Activated CD4-positive, alpha-beta T cell treated with anti-CD3 and anti-CD28 coated beads, Interleukin-2, Interleukin-6, amounts not matched to agents 100 ng/mL and 50 ng/mL, durations not matched to agents 16 hours and 8 hours (primary cell): ENCODE data around the gene PEF1.

Source experiments
- DNase-seq: peaks from one replicate; pipeline ENCODE4 v3.0.0-alpha.2; 2020

PEF1 gene

DNA sequence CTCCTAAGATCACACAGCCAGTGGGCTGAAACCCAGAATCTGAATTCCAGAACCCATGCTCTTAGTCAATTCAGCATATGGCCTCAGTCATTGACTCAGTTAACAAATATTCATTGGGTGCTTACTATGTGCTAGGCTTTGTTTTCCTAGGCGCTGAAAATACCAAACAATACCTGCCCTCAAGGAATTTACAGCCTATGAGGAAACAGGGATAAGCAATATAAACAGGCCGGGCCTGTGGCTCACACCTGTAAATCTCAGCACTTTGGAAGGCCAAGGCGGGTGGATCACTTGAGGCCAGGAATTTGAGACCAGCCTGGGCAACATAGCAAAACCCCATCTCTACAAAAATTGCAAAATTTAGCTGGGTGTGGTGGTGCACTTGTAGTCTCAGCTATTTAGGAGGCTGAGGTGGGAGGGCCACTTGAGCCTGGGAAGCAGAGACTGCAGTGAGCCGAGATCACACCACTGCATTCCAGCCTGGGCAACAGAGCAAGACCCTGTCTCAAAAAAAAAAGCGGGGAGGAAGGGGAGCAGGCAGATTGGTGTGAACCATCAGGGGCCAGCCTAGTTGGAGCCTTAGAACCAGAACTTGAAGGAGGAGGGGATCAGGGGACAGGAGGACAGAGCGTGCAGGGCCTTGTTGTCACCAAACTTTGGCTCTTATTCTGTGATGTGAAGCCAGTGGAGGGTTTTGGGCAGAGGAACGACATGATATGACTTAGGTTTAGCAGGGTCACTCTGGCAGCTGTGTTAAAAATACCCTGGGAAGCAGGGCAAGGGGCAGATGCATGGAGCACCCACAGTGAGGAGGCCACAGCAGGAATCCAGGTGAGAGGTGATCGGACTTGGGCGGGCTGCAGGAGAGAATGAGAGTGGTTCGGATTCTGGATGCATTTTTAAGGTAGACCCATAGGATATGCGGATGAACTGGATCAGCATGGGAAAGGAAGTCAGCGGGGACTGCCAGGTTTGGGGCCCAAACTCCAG is 62.6 kb downstream of the PEF1 start:
- no peak for DNase-seq

DNA sequence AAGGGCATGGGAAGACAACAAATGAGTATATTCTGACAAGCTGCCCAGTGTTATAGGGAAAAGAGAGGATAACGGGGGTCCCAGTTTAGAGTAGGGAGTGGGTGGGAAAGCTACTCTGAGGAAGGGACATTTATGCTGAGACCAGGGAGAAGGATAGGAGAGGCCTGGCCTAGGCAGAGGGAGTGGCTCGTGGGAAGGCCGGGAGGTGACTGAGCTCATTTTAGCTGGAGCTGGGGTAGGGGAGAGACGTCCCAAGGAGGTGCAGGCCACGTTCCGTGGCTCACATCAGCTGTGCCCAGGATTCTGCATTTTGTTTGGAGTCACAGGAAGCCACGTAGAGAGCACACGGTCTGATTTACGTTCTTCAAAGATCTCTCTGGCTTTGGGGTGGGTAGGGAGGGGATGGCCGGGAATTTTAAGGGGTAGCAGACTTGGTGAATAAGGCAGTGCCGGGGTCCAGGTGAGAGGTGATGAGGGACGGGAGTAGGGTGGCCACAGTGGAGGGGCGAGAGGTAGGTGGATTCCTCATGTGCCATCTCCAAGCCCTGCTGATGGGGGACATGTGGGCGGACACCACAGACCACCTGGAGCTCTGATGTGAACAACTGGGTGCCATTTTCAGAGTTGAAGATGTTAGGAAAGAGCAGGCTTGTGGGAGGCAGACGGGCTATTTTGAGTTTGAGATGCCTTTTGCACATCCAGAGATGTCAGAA is 63.6 kb downstream of the PEF1 start:
- no peak for DNase-seq

DNA sequence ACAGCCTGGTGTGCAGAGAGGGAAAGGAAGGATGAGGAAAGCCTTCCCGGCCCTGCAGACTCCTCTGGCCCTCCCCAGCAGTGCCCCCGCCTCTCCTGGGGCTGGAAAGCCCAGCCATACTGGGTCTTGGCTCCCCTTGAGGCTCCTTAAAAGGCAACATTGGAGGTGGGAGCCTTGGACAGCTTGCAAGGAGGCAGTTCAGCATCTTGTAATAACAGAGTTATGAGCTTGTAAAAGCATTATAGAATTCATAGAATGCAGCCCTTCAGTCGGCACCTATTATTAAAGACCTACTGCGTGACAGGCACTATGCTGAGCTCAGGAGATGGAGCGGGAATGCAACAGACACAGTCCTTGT is 64.2 kb downstream of the PEF1 start:
- no peak for DNase-seq
